SH-SY5Y (cell line): Measurements from ENCODE around the gene KCNIP4.

Experiments
- GATA2 ChIP-seq: IDR thresholded peaks from 2 replicates; pipeline ENCODE4 v1.6.1; 2011; ENCODE audit warnings: mild to moderate bottlenecking, low read depth, low read length
- GATA3 ChIP-seq: IDR thresholded peaks from 2 replicates; pipeline ENCODE4 v1.6.1; 2011; ENCODE audit warnings: low read depth, mild to moderate bottlenecking, low read length, moderate library complexity

- TF ChIP-seq GATA2, result 0 out of 2 replicates have a peak, but pooled peaks have one; percentile 25
- no peak for TF ChIP-seq GATA3
Measured at GRCh38 chr4:20882500-20882899, 1066.1 kb downstream of the KCNIP4 start.
